Right kidney (tissue), 1 donor: ENCODE results near the gene PSD2.

Experiments
- DNase-seq: peaks from one replicate; pipeline ENCODE4 v3.0.0-alpha.2; 2016

The PSD2 gene

GRCh38 chr5:139763280-139763929 lies 32.2 kb upstream of the PSD2 start:
- DNase-seq = peak; percentile 34

GRCh38 chr5:139763930-139764791 lies 31.4 kb upstream of the PSD2 start:
- peak; percentile 72 for DNase-seq

- DNase-seq = no peak
Observed at GRCh38 chr5:139764886-139765408, 30.7 kb upstream of the PSD2 start.

- DNase-seq = peak; percentile 99
Observed at GRCh38 chr5:139765409-139766217, 30.0 kb upstream of the PSD2 start.

GRCh38 chr5:139767960-139768359 lies 27.6 kb upstream of the PSD2 start:
- DNase-seq = no peak

- no peak for DNase-seq
Observed at GRCh38 chr5:139768807-139769465, 26.7 kb upstream of the PSD2 start.

GRCh38 chr5:139769477-139769876 lies 26.1 kb upstream of the PSD2 start:
- no peak for DNase-seq

GRCh38 chr5:139770722-139771121 lies 24.9 kb upstream of the PSD2 start:
- no peak for DNase-seq

- no peak for DNase-seq
Observed at GRCh38 chr5:139772089-139772791, 23.4 kb upstream of the PSD2 start.

GRCh38 chr5:139772927-139773690 lies 22.5 kb upstream of the PSD2 start:
- DNase-seq = no peak

GRCh38 chr5:139774980-139775661 lies 20.5 kb upstream of the PSD2 start:
- DNase-seq = peak; percentile 66

GRCh38 chr5:139775872-139776271 lies 19.7 kb upstream of the PSD2 start:
- DNase-seq = no peak

- no peak for DNase-seq
Observed at GRCh38 chr5:139776861-139777260, 18.7 kb upstream of the PSD2 start.

- no peak for DNase-seq
Observed at GRCh38 chr5:139783436-139783965, 12.1 kb upstream of the PSD2 start.

- no peak for DNase-seq
Observed at GRCh38 chr5:139784488-139784887, 11.1 kb upstream of the PSD2 start.

- DNase-seq = no peak
Observed at GRCh38 chr5:139787257-139787567, 8.4 kb upstream of the PSD2 start.

- DNase-seq = peak; percentile 90
Observed at GRCh38 chr5:139787568-139788293, 7.9 kb upstream of the PSD2 start.

- DNase-seq = peak; percentile 45
Observed at GRCh38 chr5:139788294-139788910, 7.2 kb upstream of the PSD2 start.
